ENCODE results near the gene CSNK1G2. TPM values are rescaled to one million over a fixed set of nuclear protein-coding genes. Genes with fewer than 3 reads are reported as not detected.

The CSNK1G2 gene
- total RNA-seq, 2 experiments from 2014 or later = 51.9 to 57.5 TPM

DNA sequence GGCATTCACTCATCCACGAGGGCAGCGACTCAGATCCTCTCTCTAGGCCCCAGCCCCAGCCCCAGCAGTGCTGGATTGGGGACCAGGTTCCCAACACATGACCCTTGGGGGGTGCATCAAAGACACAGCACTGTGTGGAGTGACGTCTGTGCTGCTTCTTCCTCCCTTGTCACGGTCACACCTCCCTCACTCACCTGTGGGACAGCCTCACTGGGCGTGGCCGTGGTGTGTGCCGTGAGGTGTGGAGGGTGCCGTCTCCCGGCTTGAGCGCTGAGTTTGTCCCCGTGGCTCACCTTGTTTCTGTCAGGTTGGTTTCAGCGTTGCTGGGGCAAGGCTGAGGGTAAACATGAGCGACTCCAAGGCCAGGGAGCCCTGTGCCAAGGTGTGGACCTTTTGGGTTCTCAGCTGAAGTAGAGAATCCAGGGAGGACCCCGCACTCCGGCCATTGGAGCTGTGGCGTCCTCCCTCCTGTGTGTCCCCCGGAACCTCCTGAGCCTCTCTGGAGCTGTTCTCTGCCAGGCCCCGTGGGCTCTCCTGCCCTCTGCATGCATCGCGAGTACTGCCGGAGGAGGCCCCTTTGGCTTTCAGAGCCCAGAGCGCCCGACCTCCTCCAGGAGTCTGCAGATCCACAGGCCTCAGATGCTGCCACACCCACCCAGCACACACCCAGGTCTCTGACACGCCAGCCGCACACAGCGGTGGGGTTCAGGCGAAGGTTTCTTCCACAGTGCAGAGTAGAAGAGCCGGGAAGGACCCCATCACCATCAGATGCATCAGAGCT is 33.6 kb downstream of the CSNK1G2 start:
- ChIA-PET CTCF (no interaction called here), POLR2A (interaction anchor here (1.1 to 1.2 kb wide), 2 partner anchors 16 to 77 kb away, joined by 3 to 5 read pairs; no protein-coding TSS in a partner anchor)
- H3K4me1 Mint-ChIP-seq (ENCODE audit: low read depth) = no peaks in the 10 kb centered on the region
- TF ChIP-seq, protein P1, sequence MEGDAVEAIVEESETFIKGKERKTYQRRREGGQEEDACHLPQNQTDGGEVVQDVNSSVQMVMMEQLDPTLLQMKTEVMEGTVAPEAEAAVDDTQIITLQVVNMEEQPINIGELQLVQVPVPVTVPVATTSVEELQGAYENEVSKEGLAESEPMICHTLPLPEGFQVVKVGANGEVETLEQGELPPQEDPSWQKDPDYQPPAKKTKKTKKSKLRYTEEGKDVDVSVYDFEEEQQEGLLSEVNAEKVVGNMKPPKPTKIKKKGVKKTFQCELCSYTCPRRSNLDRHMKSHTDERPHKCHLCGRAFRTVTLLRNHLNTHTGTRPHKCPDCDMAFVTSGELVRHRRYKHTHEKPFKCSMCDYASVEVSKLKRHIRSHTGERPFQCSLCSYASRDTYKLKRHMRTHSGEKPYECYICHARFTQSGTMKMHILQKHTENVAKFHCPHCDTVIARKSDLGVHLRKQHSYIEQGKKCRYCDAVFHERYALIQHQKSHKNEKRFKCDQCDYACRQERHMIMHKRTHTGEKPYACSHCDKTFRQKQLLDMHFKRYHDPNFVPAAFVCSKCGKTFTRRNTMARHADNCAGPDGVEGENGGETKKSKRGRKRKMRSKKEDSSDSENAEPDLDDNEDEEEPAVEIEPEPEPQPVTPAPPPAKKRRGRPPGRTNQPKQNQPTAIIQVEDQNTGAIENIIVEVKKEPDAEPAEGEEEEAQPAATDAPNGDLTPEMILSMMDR (IDR thresholded peaks at IDR 0.05) = no peak
- H3K27me3 Mint-ChIP-seq = no peaks in the 10 kb centered on the region
- H3K4me3 Mint-ChIP-seq = no peak overlapping the region
- DNase-seq = no peak
- no peaks in the 10 kb centered on the region for H3K9me3 Mint-ChIP-seq
- intact Hi-C loops (cut with micrococcal nuclease) = no loop called here
- no peak for ATAC-seq
- peaks cover 8% of the 10 kb centered on the region for H3K36me3 Mint-ChIP-seq (ENCODE audit: low read depth)
- no peak overlapping the region for H3K27ac Mint-ChIP-seq

DNA sequence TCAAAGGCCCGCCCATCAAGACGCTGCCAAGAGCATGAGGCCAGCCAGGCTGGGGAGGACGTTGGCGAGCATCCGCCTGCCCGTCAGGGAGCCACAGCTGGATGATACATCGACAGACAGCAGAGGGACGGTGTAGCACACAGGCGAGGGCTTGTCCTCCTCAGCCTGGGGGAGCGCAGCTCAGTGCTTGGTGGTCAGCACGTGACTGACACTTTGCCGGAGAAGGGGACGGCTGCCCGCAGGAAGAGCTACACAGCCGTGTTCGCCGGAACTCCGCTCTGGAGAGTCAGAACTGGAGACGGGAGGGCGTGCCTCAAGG is 34.1 kb downstream of the CSNK1G2 start:
- intact Hi-C loops (cut with micrococcal nuclease) = no loop called here
- DNase-seq (no peak), ATAC-seq (no peak)
- H3K4me3 Mint-ChIP-seq = no peak overlapping the region
- H3K36me3 Mint-ChIP-seq (ENCODE audit: low read depth) = peaks cover 8% of the 10 kb centered on the region
- no peak overlapping the region for H3K27ac Mint-ChIP-seq
- ChIA-PET POLR2A (interaction anchor here (1.1 to 1.2 kb wide), 2 partner anchors 15 to 78 kb away, joined by 3 to 5 read pairs; no protein-coding TSS in a partner anchor), CTCF (no interaction called here)
- H3K4me1 Mint-ChIP-seq (ENCODE audit: low read depth) = no peaks in the 10 kb centered on the region
- no peaks in the 10 kb centered on the region for H3K9me3 Mint-ChIP-seq
- H3K27me3 Mint-ChIP-seq = no peaks in the 10 kb centered on the region
- TF ChIP-seq, protein P1 (IDR thresholded peaks at IDR 0.05) = no peak

DNA sequence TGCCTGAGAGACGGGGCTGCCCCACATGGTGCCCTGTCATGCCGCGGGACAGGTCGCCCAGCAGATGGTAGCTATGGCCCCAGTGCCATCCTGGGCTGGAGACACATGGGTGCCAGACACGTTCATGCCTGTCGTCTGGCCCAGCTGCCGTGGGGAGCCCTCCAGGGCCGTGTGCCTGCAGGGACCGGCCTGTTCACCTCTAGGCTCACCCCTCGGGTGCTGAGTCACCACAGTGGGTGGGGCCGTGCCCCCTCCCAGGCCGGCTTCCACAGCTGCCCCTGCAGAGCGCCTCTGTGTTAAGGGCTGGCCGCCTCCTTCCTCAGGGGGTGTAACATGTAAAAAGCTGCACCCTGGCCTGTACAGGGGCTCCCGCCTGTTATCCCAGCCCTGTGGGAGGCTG is 36.1 kb downstream of the CSNK1G2 start:
- H3K4me3 Mint-ChIP-seq = no peak overlapping the region
- ChIA-PET POLR2A (no interaction called here), CTCF (no interaction called here)

DNA sequence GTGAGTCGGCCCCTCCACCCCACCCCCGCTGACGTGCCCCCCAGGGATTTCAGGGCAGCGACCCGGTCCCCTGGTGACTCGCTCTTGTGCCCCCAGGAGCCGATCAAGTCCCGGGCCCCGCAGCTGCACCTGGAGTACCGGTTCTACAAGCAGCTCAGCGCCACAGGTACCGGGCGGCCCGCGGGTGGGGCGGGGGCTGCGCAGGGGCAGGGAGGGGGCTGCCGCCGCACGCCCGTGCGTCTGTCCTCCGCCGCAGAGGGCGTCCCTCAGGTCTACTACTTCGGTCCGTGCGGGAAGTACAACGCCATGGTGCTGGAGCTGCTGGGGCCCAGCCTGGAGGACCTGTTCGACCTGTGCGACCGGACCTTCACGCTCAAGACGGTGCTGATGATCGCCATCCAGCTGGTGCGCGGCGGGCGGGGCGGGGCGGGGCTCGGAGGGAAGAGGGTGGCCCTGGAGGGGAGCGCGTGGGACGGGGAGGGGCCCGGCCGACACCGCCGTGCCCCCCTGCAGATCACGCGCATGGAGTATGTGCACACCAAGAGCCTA is 37.4 kb downstream of the CSNK1G2 start:
- Mint-ChIP-seq H3K4me1 (ENCODE audit: low read depth) (no peaks in the 10 kb centered on the region), H3K9me3 (no peaks in the 10 kb centered on the region), H3K27ac (no peak overlapping the region), H3K36me3 (ENCODE audit: low read depth) (peaks cover 19% of the 10 kb centered on the region), H3K27me3 (no peaks in the 10 kb centered on the region), H3K4me3 (no peak overlapping the region)
- ATAC-seq (no peak), DNase-seq (no peak)
- ChIA-PET POLR2A (no interaction called here), CTCF (no interaction called here)
- intact Hi-C loops (cut with micrococcal nuclease) = no loop called here
- TF ChIP-seq, protein P1 (IDR thresholded peaks at IDR 0.05) = no peak

More for the DNA sequence above, 36.1 kb downstream of the CSNK1G2 start:
- Mint-ChIP-seq H3K27ac (no peak overlapping the region), H3K27me3 (no peaks in the 10 kb centered on the region), H3K4me1 (ENCODE audit: low read depth) (no peaks in the 10 kb centered on the region), H3K36me3 (ENCODE audit: low read depth) (peaks cover 16% of the 10 kb centered on the region), H3K9me3 (no peaks in the 10 kb centered on the region)
- no peak for ATAC-seq
- DNase-seq = no peak
- TF ChIP-seq, protein P1 (IDR thresholded peaks at IDR 0.05) = no peak
- intact Hi-C loops (cut with micrococcal nuclease) = no loop called here

DNA sequence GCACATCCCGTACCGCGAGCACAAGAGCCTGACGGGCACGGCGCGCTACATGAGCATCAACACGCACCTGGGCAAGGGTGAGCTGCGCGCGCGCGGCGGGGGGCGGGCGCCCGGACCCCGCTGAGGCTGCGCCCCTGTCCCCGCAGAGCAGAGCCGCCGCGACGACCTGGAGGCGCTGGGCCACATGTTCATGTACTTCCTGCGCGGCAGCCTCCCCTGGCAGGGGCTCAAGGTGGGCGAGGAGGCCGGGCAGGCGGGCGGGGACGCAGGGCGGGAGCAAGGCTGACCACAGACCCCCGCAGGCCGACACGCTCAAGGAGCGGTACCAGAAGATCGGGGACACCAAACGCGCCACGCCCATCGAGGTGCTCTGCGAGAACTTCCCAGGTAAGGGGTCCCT is 38.0 kb downstream of the CSNK1G2 start:
- Mint-ChIP-seq H3K27me3 (no peaks in the 10 kb centered on the region), H3K4me3 (no peak overlapping the region), H3K27ac (no peak overlapping the region), H3K36me3 (ENCODE audit: low read depth) (peaks cover 21% of the 10 kb centered on the region), H3K9me3 (no peaks in the 10 kb centered on the region), H3K4me1 (ENCODE audit: low read depth) (no peaks in the 10 kb centered on the region)
- intact Hi-C loops (cut with micrococcal nuclease) = no loop called here
- ChIA-PET CTCF (no interaction called here), POLR2A (no interaction called here)
- DNase-seq = no peak
- TF ChIP-seq, protein P1 (IDR thresholded peaks at IDR 0.05) = no peak
- no peak for ATAC-seq
